Osteocyte (in vitro differentiated cells): ENCODE results near the gene SOX1. TPM values are rescaled to one million over a fixed set of nuclear protein-coding genes. Genes with fewer than 3 reads are reported as not detected.
A peak's percentile ranks its signal among the peaks of the same experiment; 100 is the strongest.

Experiments
- DNase-seq: peaks from one replicate; pipeline ENCODE4 v3.0.0; 2021; ENCODE audit warnings: mixed read lengths; ENCODE audit not compliant: unreplicated experiment; ENCODE audit errors: extremely low spot score
- H3K27ac Mint-ChIP-seq: one replicate; pipeline ENCODE4 v1.8.0; 2021; ENCODE audit warnings: mild to moderate bottlenecking, mixed read lengths; ENCODE audit not compliant: unreplicated experiment
- H3K27me3 Mint-ChIP-seq: one replicate; pipeline ENCODE4 v1.8.0; 2021; ENCODE audit warnings: mixed read lengths; ENCODE audit not compliant: unreplicated experiment
- H3K36me3 Mint-ChIP-seq: one replicate; pipeline ENCODE4 v1.8.0; 2021; ENCODE audit warnings: mixed read lengths; ENCODE audit not compliant: unreplicated experiment
- H3K4me1 Mint-ChIP-seq: one replicate; pipeline ENCODE4 v1.8.0; 2021; ENCODE audit warnings: mixed read lengths; ENCODE audit not compliant: unreplicated experiment
- H3K4me3 Mint-ChIP-seq: one replicate; pipeline ENCODE4 v1.8.0; 2021; ENCODE audit warnings: mild to moderate bottlenecking, moderate library complexity, mixed read lengths; ENCODE audit not compliant: unreplicated experiment
- H3K9me3 Mint-ChIP-seq: one replicate; pipeline ENCODE4 v1.8.0; 2021; ENCODE audit warnings: mixed read lengths; ENCODE audit not compliant: unreplicated experiment
- total RNA-seq: library from RNA; stranded (reverse); gene quantifications from 2 replicates; pipeline ENCODE4 v1.2.1, GENCODE V29; 2021
- TF ChIP-seq, protein P1 (sequence below): fragments of 200-600 bp; sonication (generic); IDR thresholded peaks from 2 replicates; pipeline ENCODE4 v1.5.0; 2021; ENCODE audit warnings: antibody characterized with exemption, mild to moderate bottlenecking, moderate library complexity

The SOX1 gene
- total RNA-seq, 1 donor from 2014 or later, result not detected

DNA sequence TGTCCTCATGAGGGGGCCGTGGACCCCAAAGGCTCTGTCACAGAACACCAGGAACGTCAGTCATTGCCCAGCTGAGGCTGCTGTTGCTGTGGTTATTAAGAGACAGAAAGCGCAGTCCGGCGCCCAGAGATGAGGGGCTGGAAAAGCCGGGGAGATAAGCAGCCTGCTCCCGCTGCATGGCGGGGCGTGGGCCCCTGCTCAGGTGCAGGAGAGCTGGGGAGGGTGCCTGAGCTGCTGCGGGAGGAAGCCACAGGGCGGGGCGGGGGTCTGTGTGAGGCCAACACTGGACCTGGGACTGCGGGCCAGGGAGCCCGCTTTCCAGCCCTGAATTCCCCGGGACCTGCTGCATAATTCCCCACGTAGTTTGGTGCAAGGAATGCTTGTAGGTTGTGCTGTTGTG, 11.3 kb downstream of the SOX1 start:
- TF ChIP-seq, protein P1, sequence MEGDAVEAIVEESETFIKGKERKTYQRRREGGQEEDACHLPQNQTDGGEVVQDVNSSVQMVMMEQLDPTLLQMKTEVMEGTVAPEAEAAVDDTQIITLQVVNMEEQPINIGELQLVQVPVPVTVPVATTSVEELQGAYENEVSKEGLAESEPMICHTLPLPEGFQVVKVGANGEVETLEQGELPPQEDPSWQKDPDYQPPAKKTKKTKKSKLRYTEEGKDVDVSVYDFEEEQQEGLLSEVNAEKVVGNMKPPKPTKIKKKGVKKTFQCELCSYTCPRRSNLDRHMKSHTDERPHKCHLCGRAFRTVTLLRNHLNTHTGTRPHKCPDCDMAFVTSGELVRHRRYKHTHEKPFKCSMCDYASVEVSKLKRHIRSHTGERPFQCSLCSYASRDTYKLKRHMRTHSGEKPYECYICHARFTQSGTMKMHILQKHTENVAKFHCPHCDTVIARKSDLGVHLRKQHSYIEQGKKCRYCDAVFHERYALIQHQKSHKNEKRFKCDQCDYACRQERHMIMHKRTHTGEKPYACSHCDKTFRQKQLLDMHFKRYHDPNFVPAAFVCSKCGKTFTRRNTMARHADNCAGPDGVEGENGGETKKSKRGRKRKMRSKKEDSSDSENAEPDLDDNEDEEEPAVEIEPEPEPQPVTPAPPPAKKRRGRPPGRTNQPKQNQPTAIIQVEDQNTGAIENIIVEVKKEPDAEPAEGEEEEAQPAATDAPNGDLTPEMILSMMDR, result no peak
- Mint-ChIP-seq H3K27ac (no peak overlapping the region), H3K4me1 (peaks cover 5% of the 10 kb centered on the region), H3K9me3 (peaks cover 5% of the 10 kb centered on the region), H3K36me3 (no peaks in the 10 kb centered on the region), H3K27me3 (peaks cover 39% of the 10 kb centered on the region), H3K4me3 (no peak overlapping the region)
- peak; percentile 77 for DNase-seq

DNA sequence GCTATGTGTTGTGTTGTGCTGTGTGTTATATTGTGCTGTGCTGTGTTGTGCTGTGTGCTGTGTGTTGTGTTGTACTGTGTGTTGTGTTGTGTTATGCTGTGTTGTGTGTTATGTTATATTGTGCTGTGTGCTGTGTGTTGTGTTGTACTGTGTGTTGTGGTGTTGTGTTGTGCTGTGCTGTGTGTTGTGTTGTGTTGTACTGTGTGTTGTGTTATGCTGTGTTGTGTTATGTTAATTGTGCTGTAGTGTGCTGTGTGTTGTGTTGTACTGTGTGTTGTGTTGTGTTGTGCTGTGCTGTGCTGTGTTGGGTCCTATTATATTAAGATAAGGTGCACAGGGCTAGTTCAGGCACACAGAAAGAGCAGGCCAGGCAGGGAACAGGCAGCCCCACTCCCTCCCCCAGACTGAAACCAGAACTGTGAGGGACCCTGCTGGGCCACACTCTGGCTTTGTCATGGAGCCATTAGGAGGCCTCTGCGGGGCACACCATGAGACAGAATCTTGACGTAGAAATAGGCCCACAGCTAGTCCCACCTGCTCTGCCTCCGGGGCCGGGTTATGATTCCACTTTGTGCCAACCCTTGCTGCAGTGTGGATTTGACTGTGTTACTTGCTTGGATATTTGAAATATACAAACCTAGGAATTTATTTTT, 12.1 kb downstream of the SOX1 start:
- Mint-ChIP-seq H3K27ac (no peak overlapping the region), H3K36me3 (no peaks in the 10 kb centered on the region), H3K9me3 (peaks cover 11% of the 10 kb centered on the region), H3K4me1 (peaks cover under 1% of the 10 kb centered on the region), H3K27me3 (peaks cover 33% of the 10 kb centered on the region), H3K4me3 (no peak overlapping the region)
- TF ChIP-seq, protein P1, result no peak
- peak; percentile 63 for DNase-seq

DNA sequence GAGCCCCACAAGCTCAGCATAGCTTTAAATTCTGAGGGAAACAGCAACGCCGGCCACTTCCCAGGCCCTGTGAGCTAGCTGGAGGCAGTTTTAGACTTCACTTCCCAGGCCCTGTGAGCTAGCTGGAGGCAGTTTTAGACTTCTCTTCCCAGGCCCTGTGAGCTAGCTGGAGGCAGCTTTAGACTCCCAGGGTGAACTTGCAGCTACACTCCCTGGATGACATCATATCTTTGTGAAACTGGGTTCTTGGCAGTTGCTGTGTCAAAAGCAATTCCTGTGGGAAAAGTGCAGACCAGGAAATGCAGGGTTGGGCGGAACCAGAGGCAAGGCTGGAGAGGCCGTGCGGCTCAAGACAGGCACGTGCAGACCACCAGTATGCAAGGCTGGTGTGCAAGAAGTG, 12.7 kb downstream of the SOX1 start:
- no peaks in the 10 kb centered on the region for H3K4me1 Mint-ChIP-seq
- H3K27ac Mint-ChIP-seq, result no peak overlapping the region
- H3K36me3 Mint-ChIP-seq, result no peaks in the 10 kb centered on the region
- H3K4me3 Mint-ChIP-seq, result no peak overlapping the region
- TF ChIP-seq, protein P1, result no peak
- H3K27me3 Mint-ChIP-seq, result peaks cover 26% of the 10 kb centered on the region
- no peak for DNase-seq
- H3K9me3 Mint-ChIP-seq, result peaks cover 17% of the 10 kb centered on the region

DNA sequence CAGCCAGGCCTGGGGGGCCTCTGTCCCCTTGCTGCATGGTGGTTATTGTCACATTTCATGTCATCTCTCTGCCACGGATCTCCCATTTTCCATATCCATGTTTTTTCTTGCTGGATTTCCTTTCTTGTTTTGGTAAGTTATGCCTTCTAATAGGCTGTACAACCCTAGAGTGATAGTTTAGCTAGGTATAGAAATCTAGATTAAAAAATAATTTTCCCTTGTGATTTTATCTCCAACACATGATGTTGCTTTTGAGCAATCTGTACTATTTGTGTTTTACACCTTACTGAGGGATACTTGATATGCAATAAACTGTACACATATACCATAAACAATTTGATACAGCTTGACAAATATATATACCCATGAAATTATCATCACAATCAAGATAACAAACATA, 17.0 kb downstream of the SOX1 start:
- Mint-ChIP-seq H3K4me1 (no peaks in the 10 kb centered on the region), H3K9me3 (peaks cover 28% of the 10 kb centered on the region), H3K27ac (no peak overlapping the region), H3K4me3 (no peak overlapping the region), H3K27me3 (peaks cover 3% of the 10 kb centered on the region), H3K36me3 (no peaks in the 10 kb centered on the region)
- DNase-seq, result no peak
- TF ChIP-seq, protein P1, result no peak

DNA sequence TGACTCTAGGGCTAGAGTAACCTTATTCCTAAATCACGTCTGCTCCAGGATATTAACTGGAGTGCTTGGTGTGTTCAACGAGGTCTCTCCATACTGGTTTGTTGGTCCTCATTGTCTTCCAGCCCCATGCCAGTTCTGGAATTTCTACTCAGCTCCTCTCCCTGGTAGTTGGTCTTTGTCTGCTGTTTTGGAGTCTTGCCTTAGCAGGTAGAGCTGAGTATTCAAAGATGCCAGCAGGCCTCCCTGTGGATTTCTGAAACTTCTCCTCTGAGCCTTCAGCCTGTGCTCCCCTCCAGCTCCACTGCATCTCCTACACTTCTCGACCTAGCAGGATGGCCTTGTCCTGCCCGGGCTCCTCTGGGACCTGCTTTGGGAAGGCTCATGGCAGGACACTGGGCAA, 25.5 kb downstream of the SOX1 start:
- Mint-ChIP-seq H3K27ac (no peak overlapping the region), H3K4me3 (no peak overlapping the region), H3K27me3 (peaks cover 5% of the 10 kb centered on the region), H3K9me3 (no peaks in the 10 kb centered on the region), H3K4me1 (no peaks in the 10 kb centered on the region), H3K36me3 (no peaks in the 10 kb centered on the region)
- no peak for DNase-seq
- TF ChIP-seq, protein P1, result no peak
